ENCODE measurements around the gene GAK.

The GAK gene

GRCh38 chr4:833731-834367, 98.3 kb downstream of the GAK start:
- no peak overlapping the region for H3K4me3 ChIP-seq
- TF ChIP-seq CTCF (IDR thresholded peaks at IDR 0.05), result no peak
- H3K27ac ChIP-seq, result no peak overlapping the region
- DNase-seq (ENCODE audit: low spot score), result no peak

DNA sequence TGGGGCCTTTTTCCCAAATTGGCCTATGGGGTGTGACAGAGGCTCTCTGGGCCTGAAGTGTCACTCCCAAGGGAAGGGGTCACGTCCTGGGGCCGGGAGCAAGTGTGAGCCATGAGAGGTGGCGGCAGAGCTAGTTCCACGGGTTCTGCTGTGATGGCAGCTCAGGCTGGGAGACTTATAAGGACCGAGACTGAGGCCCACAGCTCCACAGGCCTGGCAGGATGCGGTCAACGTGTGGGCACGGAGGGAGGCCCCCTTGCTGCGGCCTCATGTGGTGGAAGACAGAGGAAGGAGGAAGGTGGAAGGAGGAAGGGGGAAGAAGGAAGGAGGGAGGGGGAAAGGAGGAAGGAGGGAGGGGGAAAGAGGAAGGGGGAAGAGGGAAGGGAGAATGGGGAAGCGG, 99.0 kb downstream of the GAK start:
- no peak overlapping the region for H3K4me3 ChIP-seq
- H3K27ac ChIP-seq, result no peak overlapping the region
- no peak for TF ChIP-seq CTCF (IDR thresholded peaks at IDR 0.05)
- DNase-seq (ENCODE audit: low spot score), result no peak

DNA sequence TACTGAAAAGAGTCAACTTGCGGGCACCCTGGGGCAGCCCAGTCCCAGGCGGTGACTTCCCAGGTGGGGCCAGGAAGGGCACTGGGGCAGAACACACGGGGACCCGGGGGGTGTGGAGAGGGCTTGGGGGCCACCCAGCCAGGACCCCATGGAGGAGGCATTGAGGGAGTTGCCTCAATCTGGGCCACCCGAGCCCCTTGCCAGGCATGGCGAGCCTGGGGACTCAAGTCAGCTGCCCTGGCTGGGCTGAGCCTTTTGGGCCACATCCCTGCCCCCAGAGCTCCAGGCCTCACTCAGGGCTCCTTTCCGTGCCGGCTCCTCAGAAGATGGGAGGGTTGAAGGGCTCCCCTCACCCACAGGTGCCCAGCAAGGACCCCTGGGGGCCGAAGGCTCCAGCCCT, 99.6 kb downstream of the GAK start:
- no peak for TF ChIP-seq CTCF (IDR thresholded peaks at IDR 0.05)
- DNase-seq (ENCODE audit: low spot score), result no peak
- Histone ChIP-seq H3K27ac (no peak overlapping the region), H3K4me3 (no peak overlapping the region)

GRCh38 chr4:832108-832507, 100.0 kb downstream of the GAK start:
- no peak for TF ChIP-seq CTCF (IDR thresholded peaks at IDR 0.05)
- H3K27ac ChIP-seq, result no peak overlapping the region
- no peak overlapping the region for H3K4me3 ChIP-seq
- no peak for DNase-seq (ENCODE audit: low spot score)

GRCh38 chr4:831483-831805, 100.7 kb downstream of the GAK start:
- DNase-seq (ENCODE audit: low spot score), result no peak
- TF ChIP-seq CTCF (IDR thresholded peaks at IDR 0.05), result no peak
- H3K27ac ChIP-seq, result no peak overlapping the region
- H3K4me3 ChIP-seq, result no peak overlapping the region

- H3K4me3 ChIP-seq, result no peak overlapping the region
- no peak for DNase-seq (ENCODE audit: low spot score)
- H3K27ac ChIP-seq, result no peak overlapping the region
- TF ChIP-seq CTCF (IDR thresholded peaks at IDR 0.05), result no peak
Observed at GRCh38 chr4:830601-831482, 101.3 kb downstream of the GAK start.
